Measurements from ENCODE around the gene APLP2. TPM values are rescaled to one million over a fixed set of nuclear protein-coding genes. Genes with fewer than 3 reads are reported as not detected.

APLP2 gene
- total RNA-seq, 1 experiment from 2014 or later = 104 TPM

DNA sequence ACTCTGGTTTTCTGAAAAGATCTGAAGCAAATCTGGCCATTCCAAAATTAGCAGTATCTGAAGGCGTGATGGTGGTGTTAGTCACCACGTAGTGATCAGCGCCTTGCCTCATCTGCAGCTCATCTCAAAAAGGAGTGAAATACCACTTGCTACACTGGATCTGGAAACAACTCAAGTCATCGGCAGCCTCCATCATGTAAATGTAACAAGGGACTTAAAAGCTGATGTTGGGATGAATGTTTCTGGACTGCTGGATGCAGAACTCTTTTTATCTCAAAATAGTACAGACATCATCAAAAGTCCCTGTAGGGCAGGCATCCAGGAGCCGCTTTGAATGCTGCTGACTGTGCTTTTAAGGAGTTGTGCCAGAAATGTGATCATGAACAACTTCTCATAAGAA lies 14.1 kb upstream of the APLP2 start:
- peak; percentile 21 for DNase-seq (ENCODE audit: low spot score)

DNA sequence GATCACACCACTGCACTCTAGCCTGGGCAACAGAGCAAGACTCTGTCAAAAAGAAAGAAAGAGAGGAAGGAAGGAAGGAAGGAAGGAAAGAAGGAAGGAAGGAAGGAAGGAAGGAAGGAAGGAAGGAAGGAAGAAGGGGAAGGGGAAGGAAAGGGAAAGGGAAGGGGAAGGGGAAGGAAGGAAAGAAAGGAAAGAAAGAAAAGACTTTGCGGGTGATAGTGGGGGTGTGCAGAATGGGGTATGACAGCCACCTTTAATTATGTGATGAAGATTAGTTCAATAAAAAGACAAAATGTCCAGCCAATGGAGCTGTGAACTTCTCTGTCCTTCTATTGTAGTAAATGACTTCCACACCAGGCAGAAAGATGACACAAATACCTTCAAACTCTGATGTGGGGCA lies 8.7 kb upstream of the APLP2 start:
- DNase-seq (ENCODE audit: low spot score) = no peak

DNA sequence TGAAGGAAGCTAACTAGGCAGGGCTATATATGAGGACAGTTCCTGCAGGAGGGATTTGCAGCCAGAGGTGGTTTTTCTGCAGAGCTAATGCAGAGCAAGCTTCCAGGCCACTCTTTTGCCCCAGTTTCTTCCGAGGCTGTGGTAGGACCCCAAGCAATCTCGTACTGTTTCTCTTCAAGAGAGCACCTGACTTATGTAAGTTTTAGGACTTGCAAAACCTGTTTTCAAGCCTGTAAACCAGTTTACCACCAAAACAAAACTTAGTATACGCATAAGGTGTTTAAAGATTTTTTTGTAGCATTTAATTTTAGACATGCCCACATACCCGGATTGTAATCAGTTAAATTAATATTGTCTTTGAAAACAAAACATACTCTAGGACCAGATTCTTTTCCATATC lies 7.7 kb upstream of the APLP2 start:
- DNase-seq (ENCODE audit: low spot score) = no peak

DNA sequence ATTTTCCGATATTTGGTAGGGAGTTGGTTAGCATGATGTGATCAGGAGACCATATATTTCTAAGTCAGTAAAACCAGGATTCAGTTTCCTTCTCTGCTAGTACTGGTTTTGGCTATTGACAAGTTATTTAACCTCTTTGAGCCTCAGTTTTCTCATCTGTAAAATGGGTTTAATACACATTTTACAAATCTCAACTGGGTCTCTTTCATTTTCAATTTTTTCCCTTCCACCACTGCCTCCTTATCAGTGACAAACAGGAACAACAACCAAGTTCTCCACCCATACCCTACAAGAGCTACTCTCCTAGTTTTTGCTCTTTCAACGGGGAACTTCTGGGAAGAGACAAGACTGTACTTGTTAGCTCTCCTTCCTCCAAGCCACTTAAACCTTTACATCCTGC lies 6.2 kb upstream of the APLP2 start:
- DNase-seq (ENCODE audit: low spot score) = no peak

DNA sequence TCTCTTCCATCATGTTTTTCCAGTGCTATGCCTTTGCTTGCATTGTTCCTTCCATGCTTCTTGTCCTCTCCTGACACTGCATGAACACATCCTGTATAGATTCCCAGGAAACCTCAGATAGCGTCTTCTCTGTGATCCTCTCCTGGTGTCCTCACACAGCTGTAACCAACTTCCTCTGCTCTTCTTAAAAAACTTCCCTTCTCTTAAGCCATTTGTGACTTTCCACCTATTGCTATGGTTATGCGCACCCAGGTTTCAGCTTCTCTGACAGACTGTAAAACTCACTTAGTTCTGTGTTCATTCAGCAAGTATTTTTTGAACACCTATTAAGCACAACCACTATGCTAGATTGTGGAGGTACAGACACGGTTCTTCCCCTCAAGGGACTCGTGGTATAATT lies 5.1 kb upstream of the APLP2 start:
- no peak for DNase-seq (ENCODE audit: low spot score)

DNA sequence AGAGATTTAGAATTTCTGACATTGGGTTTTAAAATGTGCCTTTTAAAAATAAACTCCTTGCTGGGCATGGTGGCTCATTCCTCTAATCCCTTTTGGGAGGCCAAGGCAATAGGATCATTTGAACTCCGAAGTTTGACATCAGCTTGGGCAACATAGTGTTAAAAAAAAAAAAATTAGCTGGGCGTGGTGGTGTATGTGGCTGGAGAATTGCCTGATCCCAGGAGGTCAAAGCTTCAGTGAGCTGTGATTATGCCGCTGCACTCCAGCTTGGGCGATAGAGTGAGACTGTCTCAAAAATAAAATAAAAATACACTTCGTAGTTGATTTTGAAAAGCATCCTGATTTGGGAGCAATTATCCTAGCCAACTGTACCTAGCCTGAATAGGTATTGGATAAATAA lies 3.4 kb upstream of the APLP2 start:
- DNase-seq (ENCODE audit: low spot score) = no peak

DNA sequence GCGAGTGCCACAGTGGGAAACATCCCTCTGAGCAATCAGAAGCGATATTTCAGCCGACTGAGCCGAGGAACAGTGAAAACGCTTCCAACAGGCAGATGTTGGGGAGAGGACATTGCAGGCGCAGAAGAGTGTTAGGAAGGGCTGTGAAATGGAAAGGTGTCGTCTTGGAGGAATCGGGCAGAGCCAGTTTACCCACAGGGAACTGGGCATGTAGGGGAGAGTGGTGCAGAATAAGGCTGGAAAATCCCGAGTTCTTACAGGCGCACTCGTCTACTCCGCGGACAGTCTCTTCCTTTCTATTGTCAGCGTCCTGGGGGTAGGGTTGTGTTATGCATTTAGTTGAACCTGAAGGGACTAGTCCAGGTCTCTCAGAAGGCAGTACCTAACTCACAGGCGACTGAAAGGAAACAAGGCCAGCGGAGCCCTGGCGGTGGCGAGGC lies 1.1 kb upstream of the APLP2 start:
- no peak for DNase-seq (ENCODE audit: low spot score)

DNA sequence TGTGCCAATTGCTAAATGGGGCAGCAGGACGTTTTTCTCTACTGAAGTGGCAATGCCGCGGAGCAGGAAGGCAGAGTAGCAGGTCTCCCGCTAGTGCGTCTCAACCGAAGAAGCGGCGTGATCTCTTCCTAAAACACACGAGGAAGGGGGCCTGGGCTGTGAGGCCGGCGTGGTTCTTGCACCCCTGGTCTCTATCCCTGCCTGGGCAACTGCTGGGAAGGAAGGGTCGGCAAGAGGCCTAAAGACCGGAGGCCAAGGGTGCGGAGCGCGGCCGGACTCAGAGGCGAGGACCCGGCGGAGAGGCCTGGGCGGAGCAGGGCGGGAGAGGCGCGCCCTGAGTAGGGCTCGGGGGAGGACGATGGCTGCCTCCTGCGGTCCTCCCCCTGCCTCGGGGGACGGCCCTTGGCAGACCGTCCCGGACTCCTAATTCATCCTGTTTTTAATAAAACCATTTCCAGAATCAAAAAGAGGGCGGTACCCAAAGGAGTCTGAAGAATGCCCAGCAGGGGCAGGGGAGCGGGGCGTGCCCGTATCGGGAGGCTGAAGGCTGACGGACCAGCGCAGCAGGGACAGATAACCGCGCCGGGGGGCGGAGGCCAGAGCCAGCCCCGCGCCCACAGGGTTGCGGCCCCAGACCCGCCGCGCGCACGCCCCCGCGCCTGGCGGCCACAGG lies 572 bp upstream of the APLP2 start:
- peak; percentile 60 for DNase-seq (ENCODE audit: low spot score)

DNA sequence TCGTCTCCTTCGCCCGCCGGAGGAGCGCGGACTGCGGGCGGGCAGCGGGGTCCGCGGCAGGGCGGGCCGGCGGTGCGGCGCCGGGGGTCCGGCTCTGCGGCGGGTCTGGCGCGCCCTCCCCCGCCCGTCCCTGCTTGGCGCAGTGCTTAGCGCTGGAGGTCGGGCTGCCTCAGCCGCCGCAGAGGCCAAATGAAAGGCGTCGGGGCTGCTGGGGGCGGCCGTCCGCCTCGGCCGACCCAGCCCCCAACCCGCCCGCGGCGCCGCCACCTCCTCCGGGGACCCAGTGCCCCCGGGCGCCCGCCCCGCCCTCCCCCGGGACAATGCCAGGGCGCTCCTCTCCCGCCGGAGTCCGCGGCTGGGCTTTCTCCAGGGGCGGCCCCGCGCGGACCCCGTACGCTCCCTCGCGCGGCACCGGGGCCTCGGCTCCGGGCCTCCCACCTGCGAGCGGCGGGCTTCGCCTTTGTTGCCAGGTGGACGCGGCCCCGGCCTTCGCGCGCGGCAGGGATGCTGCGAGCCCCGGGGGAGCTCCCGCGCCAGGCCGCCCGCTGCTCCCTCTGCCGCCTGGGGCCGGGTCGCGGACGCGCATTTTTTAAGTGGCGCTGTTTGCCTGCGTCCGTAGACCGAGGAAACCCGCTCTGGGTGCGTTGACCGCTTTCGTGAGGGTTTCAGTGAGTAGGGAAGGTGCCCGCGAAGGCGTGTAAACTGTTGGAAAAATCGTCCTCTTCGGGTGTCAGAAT lies 583 bp downstream of the APLP2 start:
- DNase-seq (ENCODE audit: low spot score) = no peak

DNA sequence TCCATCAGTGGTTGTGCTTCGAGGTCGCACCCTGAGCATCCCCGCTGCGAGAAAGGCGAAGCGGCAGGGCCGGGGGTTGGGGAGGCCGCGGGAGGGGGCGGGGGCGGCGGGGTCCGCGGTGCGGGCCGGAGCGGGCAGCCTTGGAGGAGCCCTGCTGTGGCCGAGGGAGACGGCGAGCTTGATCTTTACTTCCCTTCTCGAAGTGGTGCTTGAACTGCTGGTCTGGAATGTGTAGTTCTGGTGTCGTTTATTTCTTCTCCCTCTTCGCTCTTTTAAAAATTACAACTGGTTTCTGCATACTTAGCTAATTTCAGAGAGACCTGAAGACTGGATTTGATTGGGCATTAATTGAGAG lies 1.1 kb downstream of the APLP2 start:
- no peak for DNase-seq (ENCODE audit: low spot score)

DNA sequence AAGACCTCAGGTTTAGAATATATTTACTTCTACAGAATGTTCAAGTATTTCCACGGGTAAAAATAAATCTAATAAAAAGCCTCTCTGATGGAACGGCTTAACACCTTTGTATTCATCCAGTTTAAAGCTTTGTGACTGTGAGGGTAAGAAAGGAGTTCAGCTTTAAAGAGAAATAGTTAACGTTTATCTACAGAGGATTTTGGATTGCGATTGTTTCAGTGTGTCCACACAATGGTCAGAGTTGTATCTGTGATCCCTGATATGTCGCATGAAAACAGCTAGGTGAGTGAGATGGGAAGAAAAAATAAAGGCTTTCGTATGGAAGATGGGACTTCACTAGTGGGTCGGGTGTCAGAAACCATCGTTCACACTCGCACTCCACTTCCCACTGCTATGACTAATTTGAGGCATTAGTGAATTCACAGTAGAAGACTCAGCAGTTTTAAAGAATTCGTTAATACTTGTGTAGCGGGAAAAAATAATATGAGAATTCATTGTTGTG lies 1.6 kb downstream of the APLP2 start:
- DNase-seq (ENCODE audit: low spot score) = no peak

DNA sequence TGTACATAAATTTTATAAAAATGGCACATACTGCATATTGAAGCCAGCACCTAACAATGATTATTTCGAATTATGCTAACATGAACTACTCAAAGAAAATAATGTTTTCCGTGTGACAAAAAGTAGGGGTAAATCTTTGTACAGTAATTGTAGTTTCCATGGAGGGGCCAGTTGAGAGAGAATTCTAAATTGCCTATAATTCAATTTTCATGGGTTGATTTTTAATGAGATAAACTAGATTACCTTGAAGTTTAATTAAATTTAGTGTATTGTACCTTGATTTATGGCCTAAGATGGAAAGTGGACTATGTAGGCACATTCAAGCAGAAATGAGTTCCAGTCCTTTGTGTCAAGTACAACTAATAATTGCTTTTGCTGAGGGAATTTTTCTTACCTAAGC lies 5.0 kb downstream of the APLP2 start:
- DNase-seq (ENCODE audit: low spot score) = no peak

DNA sequence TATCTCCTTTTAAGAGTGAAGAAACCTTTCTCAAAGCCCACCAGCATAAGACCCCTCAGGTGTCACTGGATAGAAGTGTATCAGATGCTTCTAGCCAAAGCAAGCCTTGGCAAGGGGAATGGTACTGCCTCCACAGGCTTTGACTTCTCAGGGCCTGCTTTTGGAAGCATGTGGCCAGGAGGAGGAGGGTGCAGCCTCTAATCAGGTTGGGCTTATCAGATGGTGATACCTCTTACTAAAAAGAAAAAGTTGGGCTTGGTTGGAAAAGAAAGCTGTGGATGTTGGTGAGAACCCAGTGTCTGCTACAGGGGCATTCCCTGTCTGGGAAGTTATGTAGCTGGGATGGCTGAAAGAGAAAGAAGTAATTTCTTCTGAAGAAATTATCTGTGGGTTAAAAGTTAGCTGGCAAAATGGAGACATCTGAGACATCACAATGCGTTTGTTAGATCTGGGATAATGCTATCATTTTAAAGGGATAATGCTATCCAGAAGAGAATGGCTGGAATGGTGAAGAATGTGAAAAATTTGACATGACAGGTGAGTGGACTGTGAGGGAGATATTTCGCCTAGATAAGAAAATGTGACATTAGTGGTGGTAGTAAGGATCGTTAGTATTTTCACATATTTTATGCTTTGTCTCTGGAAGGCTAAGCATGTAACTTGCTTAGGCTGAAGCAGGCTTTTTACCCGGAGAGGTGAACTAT lies 7.2 kb downstream of the APLP2 start:
- DNase-seq (ENCODE audit: low spot score) = no peak

DNA sequence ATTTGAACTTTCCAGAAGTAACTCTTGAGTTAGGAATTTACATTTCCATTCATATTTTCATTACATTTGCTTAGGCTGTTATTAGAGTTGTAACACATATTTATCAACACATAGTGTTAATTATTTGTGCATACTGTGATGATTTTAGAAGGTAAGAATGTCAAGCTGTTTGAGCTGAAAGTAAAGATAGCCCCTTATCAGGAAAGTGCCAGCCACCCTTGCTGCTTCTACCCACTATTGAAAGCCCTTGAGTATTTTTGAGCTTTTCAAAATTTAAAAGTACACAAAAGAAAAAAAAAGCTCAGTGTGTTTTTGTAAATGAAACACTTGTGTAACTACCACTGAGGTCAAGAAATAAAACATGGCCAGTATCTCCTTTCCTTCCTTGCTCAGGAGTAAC lies 8.0 kb downstream of the APLP2 start:
- no peak for DNase-seq (ENCODE audit: low spot score)

DNA sequence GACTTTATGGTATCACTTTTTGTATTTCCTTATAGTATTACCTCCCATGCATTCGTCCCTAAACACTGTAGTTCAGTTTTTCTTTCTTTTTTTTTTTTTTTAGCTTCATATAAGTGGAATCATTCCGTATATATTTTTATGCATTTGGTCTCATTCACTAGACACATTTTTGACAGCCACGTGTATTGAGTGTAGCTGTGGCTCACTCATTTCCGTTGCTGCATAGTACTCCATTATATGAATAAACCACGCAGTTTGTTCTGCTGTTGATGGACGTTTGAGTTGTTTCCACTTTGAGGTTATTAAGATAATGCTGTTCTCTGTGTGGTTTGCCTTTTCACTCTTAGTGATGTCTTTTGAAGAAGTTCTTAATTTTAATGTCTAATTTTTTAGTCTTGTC lies 8.4 kb downstream of the APLP2 start:
- DNase-seq (ENCODE audit: low spot score) = no peak

DNA sequence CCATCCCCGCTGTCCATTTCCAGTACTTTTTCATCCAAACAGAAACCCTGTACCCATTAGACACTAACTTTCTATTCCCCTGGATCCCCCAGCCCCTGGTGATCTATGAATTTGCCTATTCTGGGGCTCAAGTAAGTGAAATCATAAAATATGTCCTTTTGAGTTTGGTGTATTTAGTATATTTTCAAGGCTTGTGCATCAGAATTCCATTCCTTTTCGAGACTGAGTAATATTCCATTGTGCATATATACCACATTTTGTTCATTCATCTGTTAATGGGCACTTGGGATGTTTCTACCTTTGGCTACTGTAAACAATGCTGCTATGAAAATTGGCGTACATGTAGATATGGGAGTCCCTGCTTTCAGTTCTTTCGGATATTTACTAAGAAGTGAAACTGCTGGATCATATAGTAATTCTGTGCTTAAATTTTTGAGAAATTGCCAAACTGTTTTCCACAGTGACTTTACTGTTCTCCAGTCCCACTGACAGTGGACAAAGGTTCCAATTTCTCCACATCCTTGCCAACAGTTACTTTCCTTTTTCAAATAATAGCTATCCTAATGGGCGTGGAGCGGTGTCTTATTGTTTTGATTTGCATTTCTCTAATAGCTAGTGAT lies 16.1 kb downstream of the APLP2 start:
- no peak for DNase-seq (ENCODE audit: low spot score)

DNA sequence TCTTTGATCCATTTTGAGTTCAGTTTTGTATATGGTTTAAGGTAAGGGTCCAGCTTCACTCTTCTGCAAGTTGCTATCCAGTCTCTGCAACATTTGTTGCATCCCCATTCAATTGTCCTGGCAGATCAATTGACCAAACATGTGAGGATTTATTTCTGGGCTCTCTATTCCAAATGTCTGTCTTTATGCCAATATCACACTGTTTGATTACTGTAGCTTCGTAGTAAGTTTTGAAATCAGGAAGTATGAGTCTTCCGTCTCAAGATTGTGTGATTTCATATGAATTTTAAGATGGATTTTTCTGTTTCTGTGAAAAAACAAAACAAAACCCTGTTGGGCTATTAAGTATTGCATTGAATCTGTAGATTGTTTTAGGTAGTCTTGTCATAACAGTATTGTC lies 17.0 kb downstream of the APLP2 start:
- DNase-seq (ENCODE audit: low spot score) = no peak

DNA sequence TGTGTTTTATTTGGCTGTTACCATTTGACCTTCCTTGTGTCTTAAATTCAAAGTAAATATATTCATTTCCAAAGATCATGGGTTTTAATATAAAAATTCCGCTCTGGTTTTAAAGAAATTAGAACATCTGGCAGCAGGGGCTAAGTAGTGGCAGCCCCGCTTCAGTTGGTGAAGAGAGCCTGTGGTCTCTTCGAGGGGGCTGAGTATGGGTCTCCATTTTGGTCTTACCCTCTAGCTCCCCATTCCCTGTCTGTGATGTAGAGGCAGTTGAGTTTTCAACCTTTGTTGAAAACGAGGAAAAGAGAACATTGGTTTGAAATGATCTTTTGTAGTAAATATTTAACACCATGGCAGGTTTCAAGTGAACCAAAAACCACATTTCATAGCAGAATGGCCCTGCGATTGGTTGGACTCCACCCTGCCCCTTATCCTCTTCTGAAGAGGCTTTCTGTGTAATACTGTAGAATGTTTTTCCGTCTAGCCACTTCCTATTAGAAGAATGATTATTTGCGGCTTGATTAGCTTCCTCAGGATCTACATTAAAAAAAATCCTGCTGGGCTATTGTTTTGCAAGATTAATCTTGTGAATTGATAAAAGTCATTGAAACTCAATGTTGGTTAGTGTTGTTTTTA lies 17.7 kb downstream of the APLP2 start:
- no peak for DNase-seq (ENCODE audit: low spot score)

DNA sequence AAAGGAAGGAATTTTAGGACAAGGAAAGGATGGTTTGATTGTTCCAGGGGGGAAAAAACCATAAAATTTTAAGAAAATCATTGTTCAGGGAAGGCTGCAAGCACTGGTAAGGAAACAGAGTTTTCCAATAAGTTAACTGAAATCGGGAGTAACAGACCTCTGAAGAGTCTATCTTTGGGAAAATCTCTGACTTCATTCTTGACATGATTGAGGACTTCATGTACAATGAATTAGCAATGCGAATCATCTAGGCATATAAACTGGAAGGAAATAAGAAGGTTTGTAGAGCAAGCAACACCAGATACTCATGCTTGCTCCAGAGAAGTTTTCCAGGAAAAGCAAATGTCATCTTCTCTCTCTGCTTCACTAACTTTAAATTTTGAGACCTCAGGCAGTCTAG lies 18.5 kb downstream of the APLP2 start:
- DNase-seq (ENCODE audit: low spot score) = no peak

DNA sequence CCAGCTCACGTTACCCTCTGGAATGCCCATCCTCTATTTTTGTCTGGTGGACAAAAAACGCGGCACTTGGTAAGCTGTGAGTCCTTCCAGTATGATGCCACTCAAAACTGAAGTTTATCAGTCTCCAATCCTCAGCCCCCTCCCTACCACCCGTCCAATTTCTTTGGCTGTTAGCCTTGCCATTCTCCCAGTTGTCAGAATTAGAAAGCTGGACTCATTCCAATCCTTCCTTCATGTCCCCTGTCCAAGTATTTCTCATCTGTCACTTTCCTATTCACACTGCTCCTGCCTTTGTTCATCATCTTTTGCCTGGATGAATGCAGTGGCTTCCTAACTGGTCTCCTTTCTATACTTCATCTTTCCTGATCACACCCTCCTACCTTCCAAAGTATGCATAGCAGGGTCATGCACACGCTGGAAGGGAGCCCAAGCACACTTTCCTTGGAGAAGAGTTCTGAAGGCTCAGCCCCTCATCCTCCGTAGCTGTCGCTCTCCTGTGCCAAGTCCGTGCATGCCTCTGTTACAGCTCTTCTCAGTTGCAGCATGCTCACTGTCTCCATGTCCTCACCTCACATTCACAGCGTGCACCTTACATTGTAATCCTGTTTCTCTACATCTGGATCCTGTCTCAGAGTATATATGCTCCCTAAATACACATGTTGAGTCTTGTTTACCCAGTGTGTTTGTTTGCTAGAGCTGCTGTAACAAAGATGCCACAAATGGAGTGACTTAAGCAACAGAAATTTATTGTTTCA lies 19.4 kb downstream of the APLP2 start:
- DNase-seq (ENCODE audit: low spot score) = no peak

DNA sequence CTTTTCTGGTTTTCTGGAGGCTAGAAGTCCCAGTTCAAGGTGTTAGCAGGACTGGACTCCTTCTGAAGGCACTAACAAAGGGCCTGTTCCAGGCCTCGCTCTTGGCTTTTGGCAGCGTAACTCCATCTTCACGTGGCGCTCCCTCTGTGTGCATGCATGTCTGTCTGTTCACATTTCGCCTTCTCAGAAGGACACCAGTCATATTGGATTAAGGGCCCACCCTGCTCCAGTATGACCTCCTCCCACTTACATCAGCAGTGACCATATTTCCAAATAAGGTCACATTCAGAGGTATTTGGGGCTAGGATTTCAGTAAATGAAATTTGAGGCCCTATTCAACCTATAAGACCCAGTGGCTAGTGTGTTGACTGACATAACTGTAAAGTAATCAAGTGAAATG lies 20.0 kb downstream of the APLP2 start:
- no peak for DNase-seq (ENCODE audit: low spot score)

All from A172 (cell line).